ENCODE measurements around the gene SPRR2A. TPM values are rescaled to one million over a fixed set of nuclear protein-coding genes. Genes with fewer than 3 reads are reported as not detected.
"Not testable (repeated sequence)": the region's sequence is repeated elsewhere in the genome, so short reads cannot be mapped to it uniquely, and the experiment has no call there.

The SPRR2A gene
- polyA plus RNA-seq, 1 experiment: not detected

DNA sequence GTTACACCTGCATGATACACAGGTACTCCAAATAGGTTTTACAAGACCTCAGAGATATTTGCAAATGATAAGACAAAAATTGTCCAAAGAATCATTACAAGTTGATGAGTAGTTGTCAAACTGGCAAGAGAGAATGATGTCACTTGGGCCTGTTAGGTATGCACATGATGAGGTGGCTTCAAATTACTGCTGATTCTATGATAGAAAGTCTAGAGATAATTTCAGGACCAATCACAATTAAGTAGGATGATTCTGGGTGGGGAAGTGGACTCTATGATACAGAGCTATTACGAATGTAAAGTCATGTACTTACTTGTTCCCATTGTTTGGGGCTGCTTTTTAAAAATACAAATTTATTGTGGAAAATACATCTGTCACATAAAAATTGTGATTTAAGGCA lies 31.5 kb downstream of the SPRR2A start:
- ChIA-PET CTCF (no interaction called here), POLR2A (no interaction called here)
- TF ChIP-seq, protein P1, sequence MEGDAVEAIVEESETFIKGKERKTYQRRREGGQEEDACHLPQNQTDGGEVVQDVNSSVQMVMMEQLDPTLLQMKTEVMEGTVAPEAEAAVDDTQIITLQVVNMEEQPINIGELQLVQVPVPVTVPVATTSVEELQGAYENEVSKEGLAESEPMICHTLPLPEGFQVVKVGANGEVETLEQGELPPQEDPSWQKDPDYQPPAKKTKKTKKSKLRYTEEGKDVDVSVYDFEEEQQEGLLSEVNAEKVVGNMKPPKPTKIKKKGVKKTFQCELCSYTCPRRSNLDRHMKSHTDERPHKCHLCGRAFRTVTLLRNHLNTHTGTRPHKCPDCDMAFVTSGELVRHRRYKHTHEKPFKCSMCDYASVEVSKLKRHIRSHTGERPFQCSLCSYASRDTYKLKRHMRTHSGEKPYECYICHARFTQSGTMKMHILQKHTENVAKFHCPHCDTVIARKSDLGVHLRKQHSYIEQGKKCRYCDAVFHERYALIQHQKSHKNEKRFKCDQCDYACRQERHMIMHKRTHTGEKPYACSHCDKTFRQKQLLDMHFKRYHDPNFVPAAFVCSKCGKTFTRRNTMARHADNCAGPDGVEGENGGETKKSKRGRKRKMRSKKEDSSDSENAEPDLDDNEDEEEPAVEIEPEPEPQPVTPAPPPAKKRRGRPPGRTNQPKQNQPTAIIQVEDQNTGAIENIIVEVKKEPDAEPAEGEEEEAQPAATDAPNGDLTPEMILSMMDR (IDR thresholded peaks at IDR 0.05; ENCODE audit: insufficient read depth, low read depth, low read length): no peak
- Histone ChIP-seq H3K4me3 (ENCODE audit: low read depth, low read length) (no peak overlapping the region), H3K36me3 (ENCODE audit: control insufficient read depth, insufficient read depth, low read length) (no peaks in the 10 kb centered on the region), H3K27me3 (ENCODE audit: control insufficient read depth, insufficient read depth, low read length) (no peaks in the 10 kb centered on the region)
- no peak for DNase-seq (ENCODE audit: low read depth)

DNA sequence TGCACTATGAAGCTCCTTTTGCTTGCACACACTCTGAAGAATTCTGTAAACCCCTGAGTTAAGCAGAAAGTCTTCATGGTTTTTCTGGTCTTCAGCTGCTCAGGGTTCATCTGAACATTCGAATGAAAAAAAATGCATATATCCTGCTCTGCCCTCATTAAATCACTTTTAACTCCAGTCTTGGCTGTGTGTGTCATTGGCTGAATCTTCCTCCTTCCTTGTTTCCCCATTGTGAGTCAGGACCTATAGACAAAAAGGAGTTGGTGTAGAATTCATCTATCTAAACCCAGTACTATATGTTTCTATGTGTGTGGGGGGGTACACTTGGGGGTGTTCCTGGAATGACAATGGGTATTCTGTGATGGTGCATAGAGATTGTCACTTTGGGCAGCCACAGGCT lies 32.9 kb downstream of the SPRR2A start:
- ChIA-PET POLR2A (no interaction called here), CTCF (no interaction called here)
- TF ChIP-seq, protein P1 (IDR thresholded peaks at IDR 0.05; ENCODE audit: insufficient read depth, low read depth, low read length): no peak
- no peaks in the 10 kb centered on the region for H3K27me3 ChIP-seq (ENCODE audit: control insufficient read depth, insufficient read depth, low read length)
- no peak overlapping the region for H3K4me3 ChIP-seq (ENCODE audit: low read depth, low read length)
- DNase-seq (ENCODE audit: low read depth): no peak
- no peaks in the 10 kb centered on the region for H3K36me3 ChIP-seq (ENCODE audit: control insufficient read depth, insufficient read depth, low read length)

DNA sequence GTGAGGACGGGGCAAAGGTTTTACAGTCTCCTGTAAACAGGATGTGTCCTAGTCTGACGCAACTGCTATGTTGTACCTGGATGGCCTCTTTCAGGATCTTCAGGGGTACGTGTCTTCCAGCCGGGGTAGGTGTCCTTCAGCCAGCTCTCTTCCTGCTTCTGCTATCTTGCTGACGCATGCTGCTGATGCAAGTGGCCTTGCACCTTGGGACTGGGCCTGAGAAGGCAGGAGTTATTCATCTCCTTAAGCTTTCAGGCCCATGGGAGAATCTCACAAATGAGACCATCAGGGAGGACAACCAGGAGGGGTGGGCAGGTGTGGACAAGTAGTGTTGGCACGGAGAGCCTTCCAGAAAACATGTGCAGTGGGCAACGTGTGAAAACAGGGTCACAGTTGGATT lies 34.2 kb downstream of the SPRR2A start:
- POLR2A ChIA-PET: no interaction called here
- no peak for DNase-seq (ENCODE audit: low read depth)

DNA sequence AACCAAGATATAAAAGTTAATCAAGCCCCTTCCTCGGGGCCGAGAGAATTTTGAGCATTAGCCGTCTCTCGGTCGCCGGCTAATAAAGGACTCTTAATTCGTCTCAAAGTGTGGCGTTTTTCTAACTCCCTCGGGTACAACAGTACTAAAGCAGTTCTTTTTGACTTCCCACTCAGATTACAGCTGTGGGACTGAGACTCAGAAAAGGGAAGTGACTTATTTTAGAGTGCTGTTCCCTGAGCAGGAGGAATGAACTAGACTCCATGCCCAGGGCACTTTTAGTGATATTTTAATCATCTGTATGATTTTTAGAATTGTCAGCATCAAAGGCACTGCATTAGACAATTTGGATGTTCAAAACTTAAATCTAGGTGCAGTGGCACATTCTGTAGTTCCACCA lies 35.0 kb downstream of the SPRR2A start:
- H3K36me3 ChIP-seq (ENCODE audit: control insufficient read depth, insufficient read depth, low read length); H3K4me3 ChIP-seq (ENCODE audit: low read depth, low read length); POLR2A ChIA-PET; DNase-seq (ENCODE audit: low read depth); CTCF ChIA-PET; H3K27me3 ChIP-seq (ENCODE audit: control insufficient read depth, insufficient read depth, low read length): not testable (repeated sequence)

More for the DNA sequence above, 34.2 kb downstream of the SPRR2A start:
- no peak overlapping the region for H3K4me3 ChIP-seq (ENCODE audit: low read depth, low read length)
- no peaks in the 10 kb centered on the region for H3K27me3 ChIP-seq (ENCODE audit: control insufficient read depth, insufficient read depth, low read length)
- CTCF ChIA-PET: no interaction called here
- no peaks in the 10 kb centered on the region for H3K36me3 ChIP-seq (ENCODE audit: control insufficient read depth, insufficient read depth, low read length)
- TF ChIP-seq, protein P1 (IDR thresholded peaks at IDR 0.05; ENCODE audit: insufficient read depth, low read depth, low read length): no peak

DNA sequence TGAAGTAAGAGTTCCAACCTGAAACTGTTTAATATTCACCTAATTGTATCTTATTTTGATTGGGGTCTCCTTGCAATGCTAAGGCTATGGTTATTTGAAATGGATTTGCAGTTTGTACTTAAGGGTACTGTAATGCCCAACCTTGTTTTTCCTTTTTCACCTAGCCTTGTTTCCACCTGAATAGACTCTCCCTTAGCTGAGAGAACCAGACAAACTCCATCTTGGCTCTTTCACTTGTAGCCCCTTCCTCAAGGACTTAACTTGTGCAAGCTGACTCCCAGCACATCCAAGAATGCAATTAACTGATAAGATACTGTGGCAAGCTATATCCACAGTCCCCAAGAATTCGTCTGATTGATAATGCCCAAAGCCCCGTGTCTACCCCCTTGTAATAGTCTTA lies 35.5 kb downstream of the SPRR2A start:
- POLR2A ChIA-PET; H3K4me3 ChIP-seq (ENCODE audit: low read depth, low read length); H3K36me3 ChIP-seq (ENCODE audit: control insufficient read depth, insufficient read depth, low read length); CTCF ChIA-PET; DNase-seq (ENCODE audit: low read depth); H3K27me3 ChIP-seq (ENCODE audit: control insufficient read depth, insufficient read depth, low read length): not testable (repeated sequence)

DNA sequence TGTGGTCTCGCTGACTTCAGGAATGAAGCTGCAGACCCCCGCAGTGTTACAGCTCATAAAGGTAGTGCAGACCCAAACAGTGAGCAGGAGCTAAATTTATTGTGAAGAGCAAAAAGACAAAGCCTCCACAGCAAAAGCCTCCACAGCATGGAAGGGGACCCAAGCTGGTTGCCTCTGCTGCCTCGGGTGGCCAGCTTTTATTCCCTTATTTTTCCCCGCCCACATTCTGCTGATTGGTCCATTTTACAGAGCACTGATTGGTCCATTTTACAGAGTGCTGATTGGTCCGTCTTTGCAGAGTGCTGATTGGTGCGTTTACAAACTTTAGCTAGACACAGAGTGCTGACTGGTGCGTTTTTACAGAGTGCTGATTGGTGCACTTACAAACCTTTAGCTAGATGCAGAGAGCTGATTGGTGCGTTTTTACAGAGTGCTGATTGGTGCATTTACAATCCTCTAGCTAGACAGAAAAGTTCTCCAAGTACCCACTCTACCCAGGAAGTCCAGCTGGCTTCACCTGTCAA lies 46.0 kb downstream of the SPRR2A start:
- H3K36me3 ChIP-seq (ENCODE audit: control insufficient read depth, insufficient read depth, low read length); H3K4me3 ChIP-seq (ENCODE audit: low read depth, low read length); DNase-seq (ENCODE audit: low read depth); POLR2A ChIA-PET; CTCF ChIA-PET; H3K27me3 ChIP-seq (ENCODE audit: control insufficient read depth, insufficient read depth, low read length): not testable (repeated sequence)

Small RNA genes lying within 50 kb of the gene (small RNA-seq; reads per million reads assigned to genes)
- gene AL356867.1 (ENCODE audit: insufficient read length, low read depth, low replicate concordance) (not detected), gene RF00322 (ENCODE audit: insufficient read length, low read depth, low replicate concordance) (not detected)

Other genes starting within 250 kb of the SPRR2A start
- not detected in 2 replicates for gene LCE1B, start 245.5 kb downstream of the SPRR2A start, polyA plus RNA-seq (2011; rRNA removed)
- gene LCE1A, start 230.0 kb downstream of the SPRR2A start, polyA plus RNA-seq (2011; rRNA removed): not detected in 2 replicates
- gene LCE6A, start 214.7 kb downstream of the SPRR2A start, polyA plus RNA-seq (2011; rRNA removed): not detected in 2 replicates
- gene LCE7A, start 197.5 kb downstream of the SPRR2A start, polyA plus RNA-seq (2011; rRNA removed): not detected in 2 replicates
- not detected in 2 replicates for gene SMCP, start 179.2 kb downstream of the SPRR2A start, polyA plus RNA-seq (2011; rRNA removed)
- 0.05 TPM in 1 of 2 replicates, not detected in the other for gene IVL, start 149.0 kb downstream of the SPRR2A start, polyA plus RNA-seq (2011; rRNA removed)
- gene SPRR5, start 110.3 kb downstream of the SPRR2A start, polyA plus RNA-seq (2011; rRNA removed): not detected in 2 replicates
- not detected in 2 replicates for gene SPRR4, start 86.9 kb downstream of the SPRR2A start, polyA plus RNA-seq (2011; rRNA removed)
- gene SPRR1A, start 73.4 kb downstream of the SPRR2A start, polyA plus RNA-seq (2011; rRNA removed): not detected in 2 replicates
- gene SPRR3, start 55.8 kb downstream of the SPRR2A start, polyA plus RNA-seq (2011; rRNA removed): not detected in 2 replicates
- not detected in 2 replicates for gene SPRR1B, start 26.3 kb downstream of the SPRR2A start, polyA plus RNA-seq (2011; rRNA removed)
- not detected in 2 replicates for gene SPRR2D, start 16.4 kb downstream of the SPRR2A start, polyA plus RNA-seq (2011; rRNA removed)
- not detected in 2 replicates for gene SPRR2B, start 14.1 kb upstream of the SPRR2A start, polyA plus RNA-seq (2011; rRNA removed)
- gene SPRR2E, start 37.0 kb upstream of the SPRR2A start, polyA plus RNA-seq (2011; rRNA removed): not detected in 2 replicates
- not detected in 2 replicates for gene SPRR2F, start 56.0 kb upstream of the SPRR2A start, polyA plus RNA-seq (2011; rRNA removed)
- gene SPRR2G, start 93.4 kb upstream of the SPRR2A start, polyA plus RNA-seq (2011; rRNA removed): not detected in 2 replicates
- gene LELP1, start 145.9 kb upstream of the SPRR2A start, polyA plus RNA-seq (2011; rRNA removed): not detected in 2 replicates
- not detected in 2 replicates for gene PRR9, start 160.1 kb upstream of the SPRR2A start, polyA plus RNA-seq (2011; rRNA removed)
- not detected in 2 replicates for gene LORICRIN, start 202.2 kb upstream of the SPRR2A start, polyA plus RNA-seq (2011; rRNA removed)